GM12878 (cell line): Measurements from ENCODE around the gene TMEM87A. TPM values are rescaled to one million over a fixed set of nuclear protein-coding genes. Genes with fewer than 3 reads are reported as not detected.

Experiments used
- ATAC-seq: fragments of 200-7000 bp; cut with Tn5 transposase; 3 replicates; pipeline ENCODE4 v1.9.1; 2020; ENCODE audit warnings: mild to moderate bottlenecking, moderate library complexity
- BruUV-seq: library from RNA; stranded (reverse); fragments of 400-500 nt; replicated peaks from 2 replicates; lab custom pipeline; 2021; lab: Mats Ljungman, UMichigan
- CTCF ChIA-PET: fragments of 300-600 bp; sonication (Branson Sonifier 250); formaldehyde crosslinking; extraction: SDS; loops from one replicate; lab custom pipeline; 2021; ENCODE audit warnings: inconsistent platforms; lab: Yijun Ruan, JAX
- POLR2A ChIA-PET: fragments of 350-600 bp; formaldehyde crosslinking; extraction: SDS; loops from one replicate; lab custom pipeline; 2021; ENCODE audit warnings: inconsistent platforms; lab: Charles Lee
- RAD21 ChIA-PET: fragments of 300-600 bp; sonication (Branson Sonifier 250); formaldehyde crosslinking; loops from one replicate; lab custom pipeline; 2023; ENCODE audit warnings: antibody characterized with exemption; ENCODE audit not compliant: unreplicated experiment; lab: Charles Lee
- SMC1A ChIA-PET: fragments of 300-600 bp; sonication (Branson Sonifier 250); formaldehyde crosslinking; loops from one replicate; lab custom pipeline; 2023; ENCODE audit not compliant: unreplicated experiment, uncharacterized antibody; lab: Charles Lee
- DNase-seq: peaks from one replicate; pipeline ENCODE4 v3.0.0-alpha.2; 2011; ENCODE audit warnings: low read depth, low spot score
- FAIRE-seq: peaks from 3 replicates; lab custom pipeline; 2011; peaks lifted over from hg19 to GRCh38; lab: Jason Lieb, UNC
- H2AFZ ChIP-seq: 2 replicates; pipeline ENCODE4 v1.6.0; 2011; ENCODE audit warnings: low read depth, low read length, control low read depth; ENCODE audit not compliant: control insufficient read depth
- H3K27ac ChIP-seq: 2 replicates; pipeline ENCODE4 v1.5.1; 2011; ENCODE audit warnings: control low read depth; ENCODE audit not compliant: control insufficient read depth, insufficient read depth
- H3K27me3 ChIP-seq, 2 experiments: replicated peaks in 1 of 2; 2 replicates each; pipeline versions ENCODE4 v1.6.0 to v1.6.1; 2011; ENCODE audit warnings: low read length in 1 of 2; ENCODE audit not compliant: control insufficient read depth in 2 of 2, insufficient read depth in 2 of 2
- H3K36me3 ChIP-seq, 2 experiments: 2 replicates each; pipeline ENCODE4 v1.5.1; 2011; ENCODE audit warnings: low read length in 1 of 2; ENCODE audit not compliant: control insufficient read depth in 2 of 2, insufficient read depth in 2 of 2
- H3K4me1 ChIP-seq: 2 replicates; pipeline ENCODE4 v1.6.1; 2011; ENCODE audit warnings: mild to moderate bottlenecking, low read length, moderate library complexity, mixed read lengths; ENCODE audit not compliant: control insufficient read depth, insufficient read depth
- H3K4me2 ChIP-seq: 2 replicates; pipeline ENCODE4 v1.6.0; 2011; ENCODE audit warnings: control low read depth; ENCODE audit not compliant: control insufficient read depth, insufficient read depth
- H3K4me3 ChIP-seq: fragments of 200-600 bp; sonication (generic); 2 replicates; pipeline ENCODE4 v1.5.1; 2016
- H3K79me2 ChIP-seq: 2 replicates; pipeline ENCODE4 v1.6.0; 2011; ENCODE audit warnings: low read length; ENCODE audit not compliant: control insufficient read depth, insufficient read depth
- H3K9ac ChIP-seq: 2 replicates; pipeline ENCODE4 v1.8.0; 2011; ENCODE audit warnings: low read length, control low read depth, mixed read lengths; ENCODE audit not compliant: control insufficient read depth, insufficient read depth
- H3K9me3 ChIP-seq: replicated peaks from 3 replicates; pipeline ENCODE4 v1.5.1; 2011; ENCODE audit warnings: mild to moderate bottlenecking, low read length; ENCODE audit not compliant: control insufficient read depth, insufficient read depth
- H4K20me1 ChIP-seq: 2 replicates; pipeline ENCODE4 v1.6.0; 2011; ENCODE audit not compliant: control insufficient read depth, insufficient read depth
- E2F4 ChIP-seq: IDR thresholded peaks from 2 replicates; pipeline ENCODE4 v1.6.1; 2012; ENCODE audit warnings: low read depth, low read length, improper control_type of control experiment
- E4F1 ChIP-seq: fragments of 450-650 bp; IDR thresholded peaks from 2 replicates; pipeline ENCODE4 v1.6.1; 2018; ENCODE audit warnings: borderline replicate concordance, mild to moderate bottlenecking; ENCODE audit not compliant: partially characterized antibody
- EP300 ChIP-seq, 2 experiments: fragments of 150-350 bp in 1 of 2; IDR thresholded peaks; 2 replicates each; pipeline ENCODE4 v1.6.1; 2011 to 2012; ENCODE audit warnings: low read depth in 2 of 2, low read length in 2 of 2, borderline replicate concordance in 1 of 2, improper control_type of control experiment in 1 of 2, inconsistent platforms in 1 of 2; ENCODE audit not compliant: control insufficient read depth in 1 of 2
- HDAC6 ChIP-seq: fragments of 200-600 bp; sonication (generic); IDR thresholded peaks from one replicate; pipeline ENCODE4 v1.8.0; 2017; ENCODE audit warnings: antibody characterized with exemption; ENCODE audit not compliant: unreplicated experiment
- MEF2A ChIP-seq: IDR thresholded peaks from 2 replicates; pipeline ENCODE4 v1.6.1; 2011; ENCODE audit warnings: low read depth, mild to moderate bottlenecking, low read length, moderate library complexity; ENCODE audit not compliant: insufficient read depth
- MLLT1 ChIP-seq: fragments of 450-650 bp; IDR thresholded peaks from 2 replicates; pipeline ENCODE4 v1.6.1; 2016; ENCODE audit warnings: mild to moderate bottlenecking
- NFIC ChIP-seq: IDR thresholded peaks from 2 replicates; pipeline ENCODE4 v1.6.1; 2012; ENCODE audit warnings: low read depth, mild to moderate bottlenecking, inconsistent platforms, low read length, moderate library complexity
- NFYA ChIP-seq: IDR thresholded peaks from 2 replicates; pipeline ENCODE4 v1.6.1; 2011; ENCODE audit warnings: low read depth, mild to moderate bottlenecking, low read length, improper control_type of control experiment, borderline replicate concordance
- NRF1 ChIP-seq: conservative IDR thresholded peaks from 2 replicates; pipeline ENCODE4 v1.6.1; 2011; ENCODE audit warnings: mild to moderate bottlenecking, low read depth, low read length, improper control_type of control experiment
- RBBP5 ChIP-seq: fragments of 200-600 bp; sonication (generic); conservative IDR thresholded peaks from 2 replicates; pipeline ENCODE4 v1.6.1; 2016
- ZBED1 ChIP-seq: IDR thresholded peaks from 2 replicates; pipeline ENCODE4 v1.6.1; 2016; ENCODE audit warnings: borderline replicate concordance
- ZNF217 ChIP-seq: fragments of 450-650 bp; IDR thresholded peaks from 2 replicates; pipeline ENCODE4 v1.6.1; 2017; ENCODE audit warnings: antibody characterized with exemption, mild to moderate bottlenecking
- ZNF687 ChIP-seq: fragments of 450-650 bp; IDR thresholded peaks from 2 replicates; pipeline ENCODE4 v1.6.1; 2017; ENCODE audit warnings: mild to moderate bottlenecking, moderate library complexity
- WGBS: methylation state at CpG from one replicate; pipeline ENCODE4 v1.1.6; 2016; ENCODE audit warnings: low lambda C conversion rate; ENCODE audit not compliant: insufficient replicate concordance, insufficient coverage; ENCODE audit errors: missing lambda C conversion rate; 5-methylcytosine and 5-hydroxymethylcytosine counted together
- in situ Hi-C: fragments of 300-500 bp; cut with MboI; formaldehyde crosslinking; loops from 9 replicates; pipeline ENCODE4 v1.14.3; 2018; ENCODE audit warnings: mixed read lengths
- intact Hi-C: fragments of 100-400 bp; cut with micrococcal nuclease; formaldehyde crosslinking; loops from one replicate; pipeline ENCODE4 v1.14.2; 2022; ENCODE audit not compliant: unreplicated experiment
- polyA plus RNA-seq, 11 experiments: library from polyadenylated mRNA; depleted of rRNA in 4 of 11; unstranded in 6 of 11; stranded (reverse) in 5 of 11; fragments of >200 nt; fragmentation: Nextera tagmentation in 4 of 11; fragmentation: Illumina TruSeq in 1 of 11; extraction: Ambion mirVana in 4 of 11; extraction: Trizol in 1 of 11; gene quantifications; 1 replicate in 1 of 11; 2 replicates in 10 of 11; pipeline versions ENCODE4 v1.2.1 to v1.2.3, GENCODE V29; 2011 to 2016; ENCODE audit warnings: inconsistent platforms in 2 of 11, missing spikeins in 2 of 11, low read depth in 1 of 11
- total RNA-seq, 4 experiments: library from RNA; depleted of rRNA in 3 of 4; stranded (reverse); fragments of >200 nt in 3 of 4; fragmentation: Illumina TruSeq in 1 of 4; extraction: Trizol in 1 of 4; gene quantifications; 2 replicates each; pipeline versions ENCODE4 v1.2.1 to v1.2.3, GENCODE V29; 2013 to 2021

Gene TMEM87A
- total and polyA plus RNA-seq, 10 of the 15 experiments (the other 5 are each of a cell fraction or from before 2014, with no cell fraction given): 18.2 to 53.2 (median 33.4) TPM

- TF ChIP-seq NFIC (no peak), EP300 (IDR thresholded peaks at IDR 0.05; ENCODE audit: borderline replicate concordance in 1 of 2, control insufficient read depth in 1 of 2, low read depth in 2 of 2, low read length in 2 of 2) (no peak), NRF1 (no peak), RBBP5 (no peak)
Measured at GRCh38 chr15:42178056-42178455, 95.2 kb downstream of the TMEM87A start (continued).

- Histone ChIP-seq H3K79me2 (no peaks in the 10 kb centered on the region), H3K9ac (no peak overlapping the region), H3K9me3 (no peaks in the 10 kb centered on the region), H2AFZ (no peak overlapping the region), H3K27me3 (no peaks in the 10 kb centered on the region), H3K27ac (no peak overlapping the region), H3K4me1 (0 out of 2 replicates have a peak, but pooled peaks cover 3% of the 10 kb centered on the region), H3K36me3 (peaks cover 8 to 41% of the 10 kb centered on the region in 2 experiments), H4K20me1 (no peaks in the 10 kb centered on the region), H3K4me2 (no peak overlapping the region), H3K4me3 (no peak overlapping the region)
- intact Hi-C loops: no loop called here
- ATAC-seq: no peak
- ChIA-PET CTCF (interaction anchor here (0.7 kb wide), 1 partner anchor 139 kb away, joined by 3 read pairs; no protein-coding TSS in a partner anchor), SMC1A (interaction anchor here (0.6 to 0.8 kb wide), 2 partner anchors 8 to 17 kb away, joined by 3 to 4 read pairs; no protein-coding TSS in a partner anchor), POLR2A (no interaction called here), RAD21 (no interaction called here)
- no TSS peak for BruUV-seq
- in situ Hi-C loops: no loop called here
- no peak for DNase-seq
- FAIRE-seq: no peak
- 91% methylated on average over 5 of the region's 5 CpGs for WGBS
- no peak for TF ChIP-seq ZBED1
- no peak for TF ChIP-seq MLLT1
- no peak for TF ChIP-seq MEF2A
- TF ChIP-seq ZNF217: no peak
- TF ChIP-seq E2F4: no peak
- TF ChIP-seq HDAC6: no peak
- no peak for TF ChIP-seq ZNF687
- no peak for TF ChIP-seq NFYA
- TF ChIP-seq E4F1: no peak
Measured at GRCh38 chr15:42175671-42176070, 97.6 kb downstream of the TMEM87A start.
